ENCODE measurements around the gene CLN3. TPM values are rescaled to one million over a fixed set of nuclear protein-coding genes. Genes with fewer than 3 reads are reported as not detected.

The CLN3 gene
- polyA plus RNA-seq, 3 donors: 37.0 to 113 (median 50.2) TPM

DNA sequence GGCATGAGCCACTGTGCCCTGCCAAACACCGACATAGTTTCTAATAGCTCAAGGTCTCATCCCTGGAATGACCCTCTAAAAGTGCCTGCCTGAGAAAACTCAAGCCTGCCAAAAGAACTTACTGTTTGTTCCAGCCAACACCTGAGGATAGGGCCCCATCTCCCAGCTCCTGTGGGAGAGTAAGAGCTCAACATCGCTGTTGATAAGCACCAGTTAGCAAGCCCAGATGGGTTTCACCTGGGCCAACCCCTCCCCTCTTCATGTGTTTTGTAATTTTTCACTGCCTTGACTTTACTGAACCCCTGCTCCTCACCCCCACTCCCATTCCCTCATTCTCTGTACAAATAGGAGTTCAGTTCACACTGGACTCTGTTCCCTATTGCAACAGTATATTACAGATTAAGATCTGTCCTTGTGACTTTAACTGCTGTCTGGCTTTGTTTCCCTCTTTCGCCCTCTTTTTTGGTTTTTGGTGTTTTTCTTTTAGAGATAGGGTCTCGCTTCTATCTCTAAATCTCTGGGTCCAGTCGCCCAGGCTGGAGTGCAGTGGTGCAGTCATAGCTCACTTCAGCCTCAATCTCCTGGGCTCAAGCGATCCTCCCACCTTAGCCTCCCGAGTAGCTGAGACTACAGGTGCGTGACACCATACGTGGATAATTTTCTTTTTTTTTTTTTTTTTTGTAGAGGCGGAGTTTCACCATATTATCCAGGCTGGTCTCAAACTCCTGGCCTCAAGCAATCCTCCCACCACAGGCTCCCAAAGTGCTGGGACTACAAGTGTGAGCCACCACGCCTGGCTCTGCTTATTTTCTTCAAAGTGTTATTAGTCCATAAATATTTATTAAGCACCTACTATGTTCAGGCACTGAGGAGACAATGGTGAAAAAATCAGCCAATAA, 34.6 kb upstream of the CLN3 start:
- Mint-ChIP-seq H3K36me3 (no peaks in the 10 kb centered on the region), H3K27ac (peak overlapping the region in 1 of 7 donors; percentile 21), H3K27me3 (ENCODE audit: low read depth in 3 of 3) (peaks cover 0 to 1% (median 0%) of the 10 kb centered on the region in 3 donors), H3K4me1 (peaks cover 15% of the 10 kb centered on the region), H3K4me3 (no peak overlapping the region), H3K9me3 (peaks cover 0 to 3% (median 0%) of the 10 kb centered on the region in 7 donors)
- no peaks in the 10 kb centered on the region for H3K79me2 ChIP-seq (ENCODE audit: insufficient read depth, low read length)
- H4K20me1 ChIP-seq (ENCODE audit: insufficient read depth, low read length): no peaks in the 10 kb centered on the region
- no peaks in the 10 kb centered on the region for H3K27me3 ChIP-seq (ENCODE audit: control insufficient read depth in 2 of 2, insufficient read depth in 2 of 2, low read length in 2 of 2)
- no peaks in the 10 kb centered on the region for H3K9me3 ChIP-seq (replicated peaks in 1 of 2; ENCODE audit: control insufficient read depth in 1 of 2, insufficient read depth in 1 of 2, low read length in 2 of 2)
- H3K4me1 ChIP-seq (ENCODE audit: control insufficient read depth in 1 of 2, insufficient read depth in 2 of 2, low read length in 2 of 2): peaks cover 14% of the 10 kb centered on the region in 2 donors
- no peak overlapping the region for H3K27ac ChIP-seq (ENCODE audit: low read depth in 1 of 2, low read length in 2 of 2)
- H3K9ac ChIP-seq (ENCODE audit: insufficient read depth, low read length, poor library complexity, severe bottlenecking): no peak overlapping the region
- no peaks in the 10 kb centered on the region for H3K36me3 ChIP-seq (replicated peaks in 1 of 2; ENCODE audit: control insufficient read depth in 1 of 2, insufficient read depth in 2 of 2, low read length in 2 of 2)
- TF ChIP-seq, protein P1, sequence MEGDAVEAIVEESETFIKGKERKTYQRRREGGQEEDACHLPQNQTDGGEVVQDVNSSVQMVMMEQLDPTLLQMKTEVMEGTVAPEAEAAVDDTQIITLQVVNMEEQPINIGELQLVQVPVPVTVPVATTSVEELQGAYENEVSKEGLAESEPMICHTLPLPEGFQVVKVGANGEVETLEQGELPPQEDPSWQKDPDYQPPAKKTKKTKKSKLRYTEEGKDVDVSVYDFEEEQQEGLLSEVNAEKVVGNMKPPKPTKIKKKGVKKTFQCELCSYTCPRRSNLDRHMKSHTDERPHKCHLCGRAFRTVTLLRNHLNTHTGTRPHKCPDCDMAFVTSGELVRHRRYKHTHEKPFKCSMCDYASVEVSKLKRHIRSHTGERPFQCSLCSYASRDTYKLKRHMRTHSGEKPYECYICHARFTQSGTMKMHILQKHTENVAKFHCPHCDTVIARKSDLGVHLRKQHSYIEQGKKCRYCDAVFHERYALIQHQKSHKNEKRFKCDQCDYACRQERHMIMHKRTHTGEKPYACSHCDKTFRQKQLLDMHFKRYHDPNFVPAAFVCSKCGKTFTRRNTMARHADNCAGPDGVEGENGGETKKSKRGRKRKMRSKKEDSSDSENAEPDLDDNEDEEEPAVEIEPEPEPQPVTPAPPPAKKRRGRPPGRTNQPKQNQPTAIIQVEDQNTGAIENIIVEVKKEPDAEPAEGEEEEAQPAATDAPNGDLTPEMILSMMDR (IDR thresholded peaks at IDR 0.05): no peak
- intact Hi-C loops (cut with micrococcal nuclease): no loop called here
- no peak overlapping the region for H3K4me3 ChIP-seq (replicated peaks in 1 of 3; ENCODE audit: low read depth in 2 of 3, low read length in 3 of 3)
- H2AFZ ChIP-seq (ENCODE audit: insufficient read depth, low read depth, low read length, poor library complexity, severe bottlenecking): no peak overlapping the region
- 100% methylated on average over 1 of the region's 11 CpGs for WGBS (ENCODE audit: insufficient coverage)
- DNase-seq: no peak
- H3K4me2 ChIP-seq (replicated peaks; ENCODE audit: extremely low read depth, low read length, poor library complexity, severe bottlenecking): no peak overlapping the region

DNA sequence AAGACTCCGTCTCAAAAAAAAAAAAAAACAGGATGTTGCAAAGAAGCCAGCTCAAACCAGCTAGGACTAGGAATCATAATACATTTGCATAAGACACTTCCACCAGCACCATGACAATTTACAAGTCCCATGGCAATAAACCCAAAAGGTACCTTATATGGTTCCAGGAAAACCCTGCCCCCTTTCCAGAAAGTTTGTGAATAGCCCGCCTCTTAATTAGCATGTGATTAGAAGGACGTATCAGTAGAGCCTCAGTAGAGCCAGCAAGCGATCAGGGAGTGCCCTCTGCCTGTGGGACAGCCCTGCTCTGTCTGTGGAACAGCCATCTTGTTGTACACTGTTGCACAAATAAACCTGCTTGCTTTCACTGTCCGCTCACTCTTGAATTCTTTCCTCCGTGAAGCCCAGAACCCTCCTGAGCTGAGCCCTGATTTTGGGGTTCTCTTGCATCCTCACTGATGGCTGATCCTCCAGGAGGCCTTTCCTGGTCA, 32.9 kb upstream of the CLN3 start:
- peaks cover 0 to 8% (median 0%) of the 10 kb centered on the region in 3 donors for H3K27me3 Mint-ChIP-seq (ENCODE audit: low read depth in 3 of 3)
- DNase-seq: peak; percentile 66 to 71 (median 67)
- Histone ChIP-seq H3K27ac (ENCODE audit: low read depth in 1 of 2, low read length in 2 of 2) (peak overlapping the region; percentile 41 to 73), H3K4me2 (replicated peaks; ENCODE audit: extremely low read depth, low read length, poor library complexity, severe bottlenecking) (peak overlapping the region; percentile 5), H3K9me3 (replicated peaks in 1 of 2; ENCODE audit: control insufficient read depth in 1 of 2, insufficient read depth in 1 of 2, low read length in 2 of 2) (no peaks in the 10 kb centered on the region), H3K4me1 (ENCODE audit: control insufficient read depth in 1 of 2, insufficient read depth in 2 of 2, low read length in 2 of 2) (peaks cover 14% of the 10 kb centered on the region in 2 donors), H3K36me3 (replicated peaks in 1 of 2; ENCODE audit: control insufficient read depth in 1 of 2, insufficient read depth in 2 of 2, low read length in 2 of 2) (no peaks in the 10 kb centered on the region), H4K20me1 (ENCODE audit: insufficient read depth, low read length) (no peaks in the 10 kb centered on the region), H3K79me2 (ENCODE audit: insufficient read depth, low read length) (no peaks in the 10 kb centered on the region), H3K4me3 (replicated peaks in 1 of 3; ENCODE audit: low read depth in 2 of 3, low read length in 3 of 3) (no peak overlapping the region), H3K27me3 (ENCODE audit: control insufficient read depth in 2 of 2, insufficient read depth in 2 of 2, low read length in 2 of 2) (no peaks in the 10 kb centered on the region), H3K9ac (ENCODE audit: insufficient read depth, low read length, poor library complexity, severe bottlenecking) (no peak overlapping the region), H2AFZ (ENCODE audit: insufficient read depth, low read depth, low read length, poor library complexity, severe bottlenecking) (peak overlapping the region; percentile 59)
- H3K9me3 Mint-ChIP-seq: peaks cover 0 to 3% (median 0%) of the 10 kb centered on the region in 7 donors
- peaks cover 23% of the 10 kb centered on the region for H3K4me1 Mint-ChIP-seq
- intact Hi-C loops (cut with micrococcal nuclease): no loop called here
- no peaks in the 10 kb centered on the region for H3K36me3 Mint-ChIP-seq
- 76% methylated on average over 5 of the region's 6 CpGs for WGBS (ENCODE audit: insufficient coverage)
- TF ChIP-seq, protein P1 (IDR thresholded peaks at IDR 0.05): no peak
- peak overlapping the region in 1 of 2 donors; percentile 46 for H3K4me3 Mint-ChIP-seq
- H3K27ac Mint-ChIP-seq: peak overlapping the region; percentile 37 to 92 (median 79)
